ENCODE results near the gene EIPR1. TPM values are rescaled to one million over a fixed set of nuclear protein-coding genes. Genes with fewer than 3 reads are reported as not detected.

Gene EIPR1
- total RNA-seq, 2 donors from 2014 or later = 25.1 to 28.5 TPM

- no peak for DNase-seq
- Mint-ChIP-seq H3K36me3 (ENCODE audit: low read depth) (peaks cover 6% of the 10 kb centered on the region), H3K27ac (peak overlapping the region; percentile 12), H3K27me3 (no peaks in the 10 kb centered on the region), H3K4me3 (no peak overlapping the region), H3K4me1 (peaks cover 7% of the 10 kb centered on the region)
- no peak for ATAC-seq
- H3K9me3 ChIP-seq (ENCODE audit: control insufficient read depth, low read length, poor library complexity, severe bottlenecking) = no peaks in the 10 kb centered on the region
These were observed 222.9 kb downstream of the EIPR1 start for GRCh38 chr2:3154700-3155099.

DNA sequence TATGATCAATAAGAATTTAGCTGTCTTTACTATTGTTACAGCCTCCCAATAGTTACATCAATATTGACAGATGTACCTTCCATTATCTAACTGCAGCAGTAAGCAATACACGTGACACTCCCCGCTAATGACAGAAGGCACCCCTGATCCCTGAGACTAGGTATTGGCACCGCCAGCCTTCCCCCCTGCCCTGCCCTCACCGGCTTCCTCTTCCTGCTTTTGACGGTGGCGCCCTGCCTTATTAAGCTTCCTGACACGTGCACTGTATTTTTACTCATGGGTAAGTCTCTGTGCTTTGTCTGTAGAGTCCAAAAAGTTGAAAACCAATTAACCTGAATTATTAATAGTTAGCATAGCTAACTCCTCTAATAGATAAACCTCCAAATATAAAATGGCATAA is 223.5 kb downstream of the EIPR1 start:
- Mint-ChIP-seq H3K36me3 (ENCODE audit: low read depth) (peaks cover 6% of the 10 kb centered on the region), H3K4me1 (peaks cover 7% of the 10 kb centered on the region), H3K27me3 (no peaks in the 10 kb centered on the region), H3K4me3 (no peak overlapping the region), H3K27ac (peak overlapping the region; percentile 12)
- no peak for ATAC-seq
- no peaks in the 10 kb centered on the region for H3K9me3 ChIP-seq (ENCODE audit: control insufficient read depth, low read length, poor library complexity, severe bottlenecking)
- DNase-seq = no peak

DNA sequence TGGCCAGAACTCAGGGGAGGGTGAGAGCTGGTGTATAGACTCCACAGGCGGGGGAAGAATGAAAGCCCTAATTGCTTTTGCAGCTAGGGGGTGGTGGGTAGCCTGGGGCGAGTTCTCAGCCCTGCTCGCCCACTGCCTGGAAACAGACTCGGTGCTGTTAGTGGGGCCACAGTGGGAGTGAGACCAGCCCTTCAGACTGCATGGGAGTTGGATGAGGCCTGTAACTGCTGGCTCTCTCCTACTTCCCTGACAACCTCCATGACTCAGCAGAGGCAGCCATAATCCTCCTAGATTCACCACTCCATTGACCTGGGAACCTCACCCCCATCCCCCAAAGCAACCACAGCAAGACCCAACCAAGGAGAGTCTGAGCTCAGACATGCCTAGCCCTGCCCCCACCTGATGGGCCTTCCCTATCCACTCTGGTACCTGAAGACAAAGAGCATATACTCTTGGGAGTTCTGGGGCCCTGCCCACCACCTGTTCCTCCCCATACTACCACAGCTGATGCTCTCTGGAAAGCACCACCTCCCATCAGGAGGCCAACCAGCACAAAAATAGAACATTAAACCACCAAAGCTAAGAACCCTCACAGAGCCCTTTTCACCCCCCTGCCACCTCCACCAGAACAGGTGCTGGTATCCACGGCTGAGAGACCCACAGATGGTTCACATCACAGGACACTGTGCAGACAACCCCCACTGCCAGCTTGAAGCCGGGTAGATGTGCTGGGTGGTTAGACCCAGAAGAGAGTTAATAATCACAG is 226.3 kb downstream of the EIPR1 start:
- H3K4me3 Mint-ChIP-seq = no peak overlapping the region
- H3K27ac Mint-ChIP-seq = peak overlapping the region; percentile 17
- DNase-seq = no peak
- H3K27me3 Mint-ChIP-seq = no peaks in the 10 kb centered on the region
- peaks cover 3% of the 10 kb centered on the region for H3K36me3 Mint-ChIP-seq (ENCODE audit: low read depth)
- ATAC-seq = no peak
- H3K4me1 Mint-ChIP-seq = peaks cover 5% of the 10 kb centered on the region
- no peaks in the 10 kb centered on the region for H3K9me3 ChIP-seq (ENCODE audit: control insufficient read depth, low read length, poor library complexity, severe bottlenecking)

DNA sequence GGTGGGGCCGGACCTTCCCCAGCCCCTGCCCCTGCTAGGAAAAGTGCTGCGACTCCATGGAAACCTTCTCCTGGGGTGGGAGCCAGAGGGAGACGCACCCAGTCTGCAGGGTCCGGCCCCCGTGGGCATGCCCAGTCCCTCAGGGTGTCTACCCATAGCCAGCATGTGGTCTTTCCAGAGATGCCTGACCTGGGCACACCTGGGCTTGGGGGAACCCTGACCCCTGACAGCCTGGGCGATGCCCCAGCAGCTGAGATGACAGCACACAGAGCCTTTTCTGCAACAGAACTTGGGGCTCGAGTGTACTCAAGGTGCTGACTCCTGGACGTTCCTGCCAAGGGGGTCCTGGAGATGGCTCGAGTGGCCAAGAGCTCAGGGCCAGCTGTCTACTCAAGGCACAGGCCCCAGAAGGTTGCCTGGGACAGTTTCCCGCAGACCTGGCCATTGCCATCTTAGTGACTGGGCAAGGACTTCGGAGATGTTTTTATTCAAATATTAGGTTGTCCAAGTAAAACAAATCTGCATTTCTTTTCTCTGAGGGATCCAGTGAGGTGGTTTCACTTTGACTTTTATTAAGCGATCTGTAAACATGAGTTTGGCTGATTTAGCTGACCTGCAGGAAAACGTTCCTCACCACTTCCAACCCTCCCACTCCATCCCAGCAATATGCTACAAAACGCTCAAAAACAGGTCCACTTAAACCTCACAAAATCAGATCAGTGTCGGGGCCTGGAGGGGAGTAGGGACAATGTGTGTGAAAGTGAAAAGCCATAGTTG is 228.0 kb downstream of the EIPR1 start:
- peaks cover 3% of the 10 kb centered on the region for H3K36me3 Mint-ChIP-seq (ENCODE audit: low read depth)
- no peak overlapping the region for H3K27ac Mint-ChIP-seq
- no peak overlapping the region for H3K4me3 Mint-ChIP-seq
- ATAC-seq (no peak), DNase-seq (no peak)
- H3K27me3 Mint-ChIP-seq = no peaks in the 10 kb centered on the region
- H3K4me1 Mint-ChIP-seq = peaks cover 5% of the 10 kb centered on the region
- H3K9me3 ChIP-seq (ENCODE audit: control insufficient read depth, low read length, poor library complexity, severe bottlenecking) = no peaks in the 10 kb centered on the region

- no peak overlapping the region for H3K27ac Mint-ChIP-seq
- DNase-seq (no peak), ATAC-seq (no peak)
- peaks cover 3% of the 10 kb centered on the region for H3K36me3 Mint-ChIP-seq (ENCODE audit: low read depth)
- H3K4me1 Mint-ChIP-seq = no peaks in the 10 kb centered on the region
- no peaks in the 10 kb centered on the region for H3K27me3 Mint-ChIP-seq
- no peaks in the 10 kb centered on the region for H3K9me3 ChIP-seq (ENCODE audit: control insufficient read depth, low read length, poor library complexity, severe bottlenecking)
- no peak overlapping the region for H3K4me3 Mint-ChIP-seq
These were observed 228.9 kb downstream of the EIPR1 start for GRCh38 chr2:3148716-3149115.

DNA sequence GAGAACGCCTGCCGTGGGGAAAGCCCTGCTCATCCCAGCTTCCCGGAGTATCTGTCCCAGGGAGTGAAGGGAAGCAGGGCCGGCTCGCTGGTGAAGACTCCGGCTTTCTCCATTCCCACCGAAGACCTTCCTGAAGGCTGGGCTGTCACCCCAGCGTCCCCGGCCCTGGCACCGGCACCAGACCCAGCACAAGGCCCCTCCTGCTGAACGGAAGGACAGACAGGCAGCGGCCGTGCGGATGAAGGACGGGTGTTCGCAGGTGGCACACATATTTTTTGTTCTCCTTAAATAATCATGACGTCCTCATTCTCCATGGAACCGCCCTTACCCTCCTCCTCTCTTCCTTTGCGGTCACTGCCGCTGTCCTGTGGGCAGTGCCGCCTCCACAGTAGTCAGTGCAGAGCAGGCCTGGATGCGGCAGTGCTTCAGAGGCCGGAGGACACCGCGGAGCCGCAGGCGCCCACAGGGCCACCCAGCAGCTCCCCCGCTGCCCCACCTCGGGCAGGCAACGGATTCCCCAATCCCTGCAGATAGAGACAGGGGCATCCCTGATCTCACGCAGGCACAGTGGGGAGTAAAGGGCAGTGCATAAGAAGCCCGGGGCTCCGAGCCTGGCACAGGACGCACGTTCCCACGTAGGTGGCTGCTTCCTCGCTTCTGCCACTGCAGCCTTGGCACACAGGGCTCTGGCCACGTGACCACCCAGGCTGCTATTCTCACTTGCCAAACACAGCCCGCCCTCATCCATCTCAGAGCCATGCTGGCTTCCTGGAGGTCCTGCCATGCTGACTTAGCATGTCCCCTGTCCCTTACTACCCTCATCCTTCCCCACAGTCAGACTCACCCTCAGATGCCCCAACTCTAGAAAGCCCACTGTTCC is 229.7 kb downstream of the EIPR1 start:
- H3K4me3 Mint-ChIP-seq = no peak overlapping the region
- peaks cover 3% of the 10 kb centered on the region for H3K36me3 Mint-ChIP-seq (ENCODE audit: low read depth)
- H3K27me3 Mint-ChIP-seq = no peaks in the 10 kb centered on the region
- DNase-seq (no peak), ATAC-seq (no peak)
- H3K9me3 ChIP-seq (ENCODE audit: control insufficient read depth, low read length, poor library complexity, severe bottlenecking) = no peaks in the 10 kb centered on the region
- H3K4me1 Mint-ChIP-seq = no peaks in the 10 kb centered on the region
- no peak overlapping the region for H3K27ac Mint-ChIP-seq

- ATAC-seq (no peak), DNase-seq (no peak)
- H3K9me3 ChIP-seq (ENCODE audit: control insufficient read depth, low read length, poor library complexity, severe bottlenecking) = no peaks in the 10 kb centered on the region
- H3K36me3 Mint-ChIP-seq (ENCODE audit: low read depth) = peaks cover 3% of the 10 kb centered on the region
- H3K27me3 Mint-ChIP-seq = no peaks in the 10 kb centered on the region
- no peaks in the 10 kb centered on the region for H3K4me1 Mint-ChIP-seq
- H3K4me3 Mint-ChIP-seq = no peak overlapping the region
- H3K27ac Mint-ChIP-seq = no peak overlapping the region
These were observed 230.6 kb downstream of the EIPR1 start for GRCh38 chr2:3146772-3147650.

GRCh38 chr2:3146175-3146574 is 231.4 kb downstream of the EIPR1 start:
- H3K4me1 Mint-ChIP-seq = no peaks in the 10 kb centered on the region
- no peaks in the 10 kb centered on the region for H3K27me3 Mint-ChIP-seq
- no peaks in the 10 kb centered on the region for H3K9me3 ChIP-seq (ENCODE audit: control insufficient read depth, low read length, poor library complexity, severe bottlenecking)
- DNase-seq (no peak), ATAC-seq (no peak)
- no peaks in the 10 kb centered on the region for H3K36me3 Mint-ChIP-seq (ENCODE audit: low read depth)
- no peak overlapping the region for H3K4me3 Mint-ChIP-seq
- no peak overlapping the region for H3K27ac Mint-ChIP-seq

- peak overlapping the region; percentile 4 for H3K27ac Mint-ChIP-seq
- no peaks in the 10 kb centered on the region for H3K4me1 Mint-ChIP-seq
- no peak overlapping the region for H3K4me3 Mint-ChIP-seq
- H3K9me3 ChIP-seq (ENCODE audit: control insufficient read depth, low read length, poor library complexity, severe bottlenecking) = no peaks in the 10 kb centered on the region
- ATAC-seq = no peak
- no peaks in the 10 kb centered on the region for H3K36me3 Mint-ChIP-seq (ENCODE audit: low read depth)
- H3K27me3 Mint-ChIP-seq = no peaks in the 10 kb centered on the region
- DNase-seq = no peak
These were observed 232.1 kb downstream of the EIPR1 start for GRCh38 chr2:3145471-3146021.

GRCh38 chr2:3144856-3145255 is 232.8 kb downstream of the EIPR1 start:
- no peaks in the 10 kb centered on the region for H3K27me3 Mint-ChIP-seq
- ATAC-seq (no peak), DNase-seq (no peak)
- H3K4me1 Mint-ChIP-seq = no peaks in the 10 kb centered on the region
- H3K4me3 Mint-ChIP-seq = no peak overlapping the region
- peak overlapping the region; percentile 4 for H3K27ac Mint-ChIP-seq
- H3K36me3 Mint-ChIP-seq (ENCODE audit: low read depth) = no peaks in the 10 kb centered on the region
- H3K9me3 ChIP-seq (ENCODE audit: control insufficient read depth, low read length, poor library complexity, severe bottlenecking) = no peaks in the 10 kb centered on the region

DNA sequence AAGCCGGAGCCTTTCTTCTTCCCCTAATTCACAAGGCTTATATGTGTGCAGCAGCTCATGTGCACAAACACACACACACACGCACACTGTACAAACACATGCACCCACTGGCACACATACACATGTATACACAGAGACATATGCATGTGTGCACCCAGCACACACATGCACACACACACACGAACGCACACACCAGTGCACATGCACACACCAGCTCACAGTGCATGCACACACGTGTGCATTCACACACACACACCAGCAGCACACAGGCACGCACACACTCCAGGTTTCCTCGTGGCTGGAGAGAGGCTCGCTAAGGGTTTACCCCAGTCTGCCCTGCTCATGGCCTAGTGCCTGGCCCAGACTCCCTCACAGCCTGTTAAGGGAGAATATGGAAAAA is 234.0 kb downstream of the EIPR1 start:
- no peaks in the 10 kb centered on the region for H3K27me3 Mint-ChIP-seq
- no peaks in the 10 kb centered on the region for H3K36me3 Mint-ChIP-seq (ENCODE audit: low read depth)
- no peak for ATAC-seq
- no peak for DNase-seq
- H3K27ac Mint-ChIP-seq = no peak overlapping the region
- H3K4me3 Mint-ChIP-seq = no peak overlapping the region
- no peaks in the 10 kb centered on the region for H3K4me1 Mint-ChIP-seq
- H3K9me3 ChIP-seq (ENCODE audit: control insufficient read depth, low read length, poor library complexity, severe bottlenecking) = no peaks in the 10 kb centered on the region

DNA sequence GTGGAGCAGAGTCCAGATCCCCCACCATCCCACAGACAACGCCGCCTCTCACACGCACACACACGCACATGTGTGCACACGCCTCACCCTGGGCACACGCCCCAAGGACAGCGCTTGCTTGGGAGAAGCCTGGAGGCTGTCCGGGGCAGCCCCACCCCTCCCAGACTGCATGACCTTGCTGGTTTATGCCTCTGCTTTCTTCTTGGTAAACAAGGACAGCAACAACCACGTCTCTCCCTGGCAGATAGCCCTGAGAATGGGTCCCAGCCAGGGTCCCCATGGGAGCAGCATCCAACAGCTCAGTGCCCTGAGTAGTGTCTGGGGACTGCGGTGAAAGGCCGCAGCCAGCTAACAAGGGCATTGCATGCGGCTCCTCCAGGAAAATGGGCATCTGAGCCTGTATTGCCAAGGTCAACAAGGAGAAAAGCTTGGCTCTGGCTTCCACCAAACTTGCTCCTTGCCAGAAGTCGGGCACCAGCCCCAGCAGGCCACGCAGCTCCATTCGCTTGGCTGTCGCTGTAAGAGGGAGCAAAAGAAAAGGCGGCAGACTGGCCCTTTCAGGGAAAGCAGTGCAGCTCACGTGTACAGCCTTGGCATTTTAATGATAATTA is 234.6 kb downstream of the EIPR1 start:
- H3K9me3 ChIP-seq (ENCODE audit: control insufficient read depth, low read length, poor library complexity, severe bottlenecking) = no peaks in the 10 kb centered on the region
- no peak for ATAC-seq
- Mint-ChIP-seq H3K27me3 (no peaks in the 10 kb centered on the region), H3K4me1 (no peaks in the 10 kb centered on the region), H3K4me3 (no peak overlapping the region), H3K36me3 (ENCODE audit: low read depth) (no peaks in the 10 kb centered on the region), H3K27ac (no peak overlapping the region)
- DNase-seq = no peak

Data from T-helper 17 cell (primary cell).